Measurements from ENCODE around the gene NAA20.

- TF ChIP-seq CTCF (IDR thresholded peaks at IDR 0.05) (no peak), POLR2A (IDR thresholded peaks at IDR 0.05) (no peak), POLR2AphosphoS5 (IDR thresholded peaks at IDR 0.05) (no peak)
These were observed 43.3 kb downstream of the NAA20 start for GRCh38 chr20:20060234-20060998.

All from breast epithelium (tissue), 3 donors.